ENCODE data around the gene BACH2. TPM values are rescaled to one million over a fixed set of nuclear protein-coding genes. Genes with fewer than 3 reads are reported as not detected.
A peak's percentile ranks its signal among the peaks of the same experiment; 100 is the strongest.

BACH2 gene
- total and polyA plus RNA-seq, 5 donors = 0.61 to 2.8 (median 1.5) TPM

DNA sequence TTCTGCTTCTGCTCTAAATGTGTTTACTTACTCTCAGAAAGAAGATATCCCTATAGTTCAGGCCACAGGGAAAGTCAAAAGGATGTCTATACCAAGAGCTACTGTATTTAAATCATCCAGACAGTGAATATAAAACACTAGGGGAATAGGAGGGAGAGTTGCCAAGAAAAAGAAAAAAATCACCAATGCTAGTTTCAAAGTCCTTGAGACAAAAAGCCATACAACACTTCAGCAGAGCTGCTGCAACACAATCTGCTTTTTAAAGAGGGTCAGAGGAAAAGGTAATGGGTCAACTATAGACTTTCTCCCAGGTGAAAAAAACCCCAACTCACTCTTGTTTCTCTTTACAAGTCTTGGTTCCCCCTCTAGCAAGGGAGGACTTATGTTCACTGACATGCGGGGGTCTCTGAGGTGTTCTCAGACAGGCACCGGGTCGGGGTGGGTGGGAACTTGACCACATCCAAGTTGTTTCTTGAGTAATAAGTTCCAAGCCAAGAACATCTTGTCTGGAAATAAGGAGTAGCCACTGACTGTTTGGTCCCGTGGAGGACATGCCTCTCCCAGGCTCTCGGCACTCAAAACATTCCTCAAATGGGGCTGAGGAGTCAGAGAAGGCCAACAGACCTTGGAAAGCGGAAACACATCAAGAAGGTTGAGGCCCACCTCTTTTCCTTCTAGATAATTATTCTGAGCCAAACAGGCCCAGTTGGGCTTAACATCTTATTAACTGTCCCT is 354.7 kb downstream of the BACH2 start:
- intact Hi-C loops (cut with DNase I) = loop anchor here (2.0 to 5.0 kb wide), 3 partner anchors 535 to 540 kb away; no protein-coding TSS in a partner anchor
- ATAC-seq = no peak
- H3K27ac ChIP-seq (ENCODE audit: low read length) = no peak overlapping the region

DNA sequence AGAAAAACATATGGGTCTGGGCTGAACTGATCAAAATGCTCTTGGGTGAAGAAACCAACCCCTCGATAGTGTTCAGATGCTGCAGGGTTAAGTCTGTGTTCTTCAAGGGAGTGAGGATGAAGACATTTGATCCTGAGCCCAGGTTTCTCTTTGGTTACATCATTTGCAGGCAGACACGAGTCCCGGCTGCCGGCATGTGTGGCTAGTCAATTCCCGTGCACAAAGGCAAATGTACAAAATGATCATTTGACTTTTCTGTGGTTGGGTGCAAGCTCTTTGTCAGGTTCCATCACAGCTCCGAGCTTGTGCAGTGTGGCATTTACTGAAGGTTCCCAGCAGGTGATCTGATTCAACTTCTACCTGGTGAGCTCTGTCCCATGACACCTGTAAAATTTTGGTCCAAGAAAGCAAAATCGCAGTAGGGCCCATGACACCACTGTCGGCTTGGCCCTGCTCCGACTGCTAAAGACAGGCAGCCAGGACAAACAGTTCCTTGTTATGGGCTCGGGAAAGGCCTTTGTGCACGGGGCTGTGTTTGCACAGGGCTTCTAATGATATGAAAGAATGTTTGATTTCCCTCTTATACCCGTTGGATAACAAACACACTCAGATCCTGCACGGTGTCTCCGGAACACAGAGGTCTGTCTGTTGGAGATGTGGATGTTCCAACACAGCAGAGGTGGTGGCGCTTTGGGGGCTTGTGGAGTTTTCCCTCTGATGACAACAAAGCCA is 355.4 kb downstream of the BACH2 start:
- Histone ChIP-seq H3K4me3 (ENCODE audit: low read length) (no peak overlapping the region), H3K4me1 (ENCODE audit: control insufficient read depth, insufficient read depth, low read length) (no peaks in the 10 kb centered on the region), H3K27me3 (ENCODE audit: control insufficient read depth, insufficient read depth) (no peaks in the 10 kb centered on the region), H3K9me3 (ENCODE audit: control insufficient read depth, low read length) (no peaks in the 10 kb centered on the region), H3K27ac (ENCODE audit: low read length) (no peak overlapping the region)
- DNase-seq (peak; percentile 32 to 84 (median 65)), ATAC-seq (peak; percentile 70 to 76)
- intact Hi-C loops (cut with DNase I) = loop anchor here in 3 of 4 donors (2.0 to 5.0 kb wide), 3 partner anchors 536 to 541 kb away; no protein-coding TSS in a partner anchor
- WGBS = 59% methylated on average over 15 of the region's 15 CpGs

More for the DNA sequence above, 354.7 kb downstream of the BACH2 start:
- no peaks in the 10 kb centered on the region for H3K27me3 ChIP-seq (ENCODE audit: control insufficient read depth, insufficient read depth)
- DNase-seq = no peak
- no peak overlapping the region for H3K4me3 ChIP-seq (ENCODE audit: low read length)
- H3K4me1 ChIP-seq (ENCODE audit: control insufficient read depth, insufficient read depth, low read length) = no peaks in the 10 kb centered on the region
- WGBS = 75% methylated on average over 6 of the region's 6 CpGs
- no peaks in the 10 kb centered on the region for H3K9me3 ChIP-seq (ENCODE audit: control insufficient read depth, low read length)

DNA sequence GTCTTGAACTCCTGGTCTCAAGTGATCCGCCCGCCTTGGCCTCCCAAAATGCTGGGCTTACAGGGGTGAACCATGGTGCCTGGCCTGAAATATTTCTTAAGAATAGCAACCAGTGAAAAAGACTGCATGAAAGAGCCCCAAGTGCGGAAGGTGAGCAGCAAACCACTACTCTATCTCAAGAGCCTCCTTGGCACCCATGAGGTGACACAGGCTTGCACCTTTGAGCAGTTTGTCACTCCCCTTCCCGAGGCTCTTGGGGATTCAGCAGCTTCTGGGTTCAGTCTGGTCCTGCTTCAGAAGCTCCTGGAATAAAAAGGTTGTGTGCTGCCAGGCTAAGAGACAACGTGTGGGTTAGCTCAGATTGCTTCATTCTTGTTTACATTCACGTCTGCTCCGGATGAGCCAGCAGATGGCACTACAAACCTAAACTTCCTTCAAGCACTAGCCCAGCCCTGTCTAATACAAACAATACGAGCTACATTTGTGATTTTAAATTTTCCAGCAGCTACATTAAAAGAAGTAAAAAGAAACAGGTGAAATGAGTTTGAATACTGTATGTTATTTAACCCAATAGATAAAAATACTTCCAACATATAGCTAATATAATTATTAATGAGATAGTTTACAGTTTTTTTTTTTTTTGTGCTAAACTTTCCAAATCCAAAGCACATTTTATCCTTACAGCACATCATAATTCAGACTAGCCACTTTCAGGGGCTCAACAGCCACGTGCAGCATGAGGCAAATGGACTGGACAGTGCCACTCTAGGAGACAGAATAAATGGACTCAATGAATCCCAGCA is 356.2 kb downstream of the BACH2 start:
- peak; percentile 92 to 94 for ATAC-seq
- H3K27me3 ChIP-seq (ENCODE audit: control insufficient read depth, insufficient read depth) = no peaks in the 10 kb centered on the region
- whole genome bisulfite sequencing = 36% methylated on average over 9 of the region's 9 CpGs
- H3K27ac ChIP-seq (ENCODE audit: low read length) = no peak overlapping the region
- intact Hi-C loops (cut with DNase I) = loop anchor here in 3 of 4 donors (2.0 to 5.0 kb wide), 3 partner anchors 537 to 542 kb away; no protein-coding TSS in a partner anchor
- H3K4me1 ChIP-seq (ENCODE audit: control insufficient read depth, insufficient read depth, low read length) = no peaks in the 10 kb centered on the region
- H3K9me3 ChIP-seq (ENCODE audit: control insufficient read depth, low read length) = no peaks in the 10 kb centered on the region
- peak in 2 of 3 donors; percentile 64 to 80 for DNase-seq
- no peak overlapping the region for H3K4me3 ChIP-seq (ENCODE audit: low read length)

DNA sequence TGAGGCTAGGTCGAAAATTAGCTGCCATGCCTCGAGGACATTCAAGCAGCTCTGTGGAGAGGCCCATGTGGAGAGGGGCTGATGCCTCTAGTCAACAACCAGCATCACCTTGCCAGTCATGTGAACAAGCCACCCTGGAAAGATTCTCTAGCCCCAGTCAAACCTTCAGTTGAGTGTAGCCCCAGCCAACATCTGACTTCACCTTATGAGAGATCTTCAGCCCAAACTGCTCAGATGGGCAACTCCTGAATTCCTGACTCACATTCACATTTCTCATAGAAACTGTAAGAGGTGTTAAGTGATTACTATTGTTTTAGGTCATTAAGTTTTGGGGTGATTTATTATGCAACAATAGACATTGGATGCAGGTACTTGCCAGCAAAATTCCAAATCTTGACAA is 357.5 kb downstream of the BACH2 start:
- H3K27ac ChIP-seq (ENCODE audit: low read length) = no peak overlapping the region
- ATAC-seq (no peak), DNase-seq (no peak)
- intact Hi-C loops (cut with DNase I) = no loop called here
- no peaks in the 10 kb centered on the region for H3K27me3 ChIP-seq (ENCODE audit: control insufficient read depth, insufficient read depth)
- H3K9me3 ChIP-seq (ENCODE audit: control insufficient read depth, low read length) = no peaks in the 10 kb centered on the region
- no peaks in the 10 kb centered on the region for H3K4me1 ChIP-seq (ENCODE audit: control insufficient read depth, insufficient read depth, low read length)
- no peak overlapping the region for H3K4me3 ChIP-seq (ENCODE audit: low read length)
- 92% methylated on average over 2 of the region's 2 CpGs for WGBS

DNA sequence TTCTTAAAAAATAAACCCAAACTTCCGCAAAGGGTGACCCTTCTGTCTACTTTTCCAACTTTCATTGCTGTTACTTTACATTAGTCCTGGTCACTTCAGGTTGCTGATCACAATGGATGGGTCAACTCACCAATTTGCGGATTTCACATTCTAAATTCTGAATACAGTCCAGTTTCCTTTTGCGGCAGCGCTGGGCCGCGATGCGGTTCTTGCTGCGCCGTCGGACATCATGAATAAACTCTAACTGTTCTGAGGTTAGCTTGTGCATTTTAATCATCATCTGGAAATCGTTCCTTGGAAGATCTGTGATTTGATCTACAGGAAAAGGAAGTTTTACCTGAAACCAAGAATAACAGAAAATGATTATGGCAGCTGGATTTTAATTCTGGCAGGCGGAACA is 358.6 kb downstream of the BACH2 start:
- 92% methylated on average over 12 of the region's 12 CpGs for WGBS
- DNase-seq = no peak
- Histone ChIP-seq H3K27ac (ENCODE audit: low read length) (no peak overlapping the region), H3K27me3 (ENCODE audit: control insufficient read depth, insufficient read depth) (no peaks in the 10 kb centered on the region), H3K4me3 (ENCODE audit: low read length) (no peak overlapping the region), H3K9me3 (ENCODE audit: control insufficient read depth, low read length) (no peaks in the 10 kb centered on the region), H3K4me1 (ENCODE audit: control insufficient read depth, insufficient read depth, low read length) (no peaks in the 10 kb centered on the region)
- intact Hi-C loops (cut with DNase I) = no loop called here
- ATAC-seq = no peak

DNA sequence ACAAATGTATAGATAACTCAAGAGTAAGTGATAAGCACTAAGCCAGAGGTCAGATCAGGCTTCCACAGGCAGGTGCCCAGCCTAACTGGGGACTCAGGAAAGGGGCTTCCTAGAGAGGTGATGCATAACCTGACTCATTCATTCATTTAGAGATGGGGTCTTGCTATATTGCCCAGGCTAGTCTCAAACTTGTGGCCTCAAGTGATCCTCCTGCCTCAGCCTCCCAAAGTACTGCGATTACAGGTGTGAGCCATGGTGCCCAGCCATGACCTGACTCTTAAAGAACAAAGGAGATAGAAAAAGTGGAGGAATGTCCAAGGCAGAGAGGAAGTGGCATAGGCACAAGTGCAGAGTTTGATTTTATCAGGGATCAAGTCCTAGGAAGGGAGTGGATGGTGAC is 360.5 kb downstream of the BACH2 start:
- Histone ChIP-seq H3K4me1 (ENCODE audit: control insufficient read depth, insufficient read depth, low read length) (no peaks in the 10 kb centered on the region), H3K9me3 (ENCODE audit: control insufficient read depth, low read length) (no peaks in the 10 kb centered on the region), H3K4me3 (ENCODE audit: low read length) (no peak overlapping the region), H3K27me3 (ENCODE audit: control insufficient read depth, insufficient read depth) (no peaks in the 10 kb centered on the region), H3K27ac (ENCODE audit: low read length) (no peak overlapping the region)
- DNase-seq (no peak), ATAC-seq (no peak)
- intact Hi-C loops (cut with DNase I) = no loop called here
- 100% methylated on average over 1 of the region's 1 CpG for WGBS

DNA sequence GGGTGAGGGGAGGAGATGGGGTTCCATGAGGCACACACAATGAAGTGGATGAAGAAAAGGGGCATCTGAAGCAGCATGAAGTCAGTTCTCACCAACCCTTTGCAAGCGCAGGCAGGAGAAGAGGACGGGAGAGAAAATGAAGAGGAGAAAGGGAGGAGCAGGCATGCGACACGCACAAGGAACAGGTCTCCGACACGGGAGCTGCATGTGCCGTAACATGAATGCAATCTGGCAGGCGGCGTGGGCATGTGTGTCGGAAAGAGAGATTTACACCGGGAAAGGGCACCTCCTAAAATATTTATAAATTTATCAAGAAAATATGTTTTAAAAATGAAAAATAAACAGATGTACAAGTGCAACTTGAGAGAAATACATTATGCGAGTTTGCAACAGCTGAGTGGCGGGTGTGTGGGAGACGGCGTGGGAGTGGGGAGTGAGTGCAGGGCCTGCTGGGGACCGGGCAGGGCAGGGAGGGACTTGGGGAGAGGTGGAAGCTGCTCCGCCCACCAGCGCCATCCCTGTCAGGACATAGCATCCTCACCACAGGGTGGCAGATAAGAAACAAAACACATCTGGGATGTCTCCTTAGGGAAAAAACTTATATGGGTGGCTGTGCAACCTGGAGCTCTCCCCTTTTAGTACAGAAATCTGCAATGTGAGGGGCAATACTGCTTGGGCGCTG is 361.8 kb downstream of the BACH2 start:
- no peaks in the 10 kb centered on the region for H3K27me3 ChIP-seq (ENCODE audit: control insufficient read depth, insufficient read depth)
- no peak overlapping the region for H3K27ac ChIP-seq (ENCODE audit: low read length)
- no peak for ATAC-seq
- no peaks in the 10 kb centered on the region for H3K4me1 ChIP-seq (ENCODE audit: control insufficient read depth, insufficient read depth, low read length)
- no peak overlapping the region for H3K4me3 ChIP-seq (ENCODE audit: low read length)
- no peaks in the 10 kb centered on the region for H3K9me3 ChIP-seq (ENCODE audit: control insufficient read depth, low read length)
- intact Hi-C loops (cut with DNase I) = no loop called here
- DNase-seq = no peak
- WGBS = 92% methylated on average over 19 of the region's 19 CpGs

DNA sequence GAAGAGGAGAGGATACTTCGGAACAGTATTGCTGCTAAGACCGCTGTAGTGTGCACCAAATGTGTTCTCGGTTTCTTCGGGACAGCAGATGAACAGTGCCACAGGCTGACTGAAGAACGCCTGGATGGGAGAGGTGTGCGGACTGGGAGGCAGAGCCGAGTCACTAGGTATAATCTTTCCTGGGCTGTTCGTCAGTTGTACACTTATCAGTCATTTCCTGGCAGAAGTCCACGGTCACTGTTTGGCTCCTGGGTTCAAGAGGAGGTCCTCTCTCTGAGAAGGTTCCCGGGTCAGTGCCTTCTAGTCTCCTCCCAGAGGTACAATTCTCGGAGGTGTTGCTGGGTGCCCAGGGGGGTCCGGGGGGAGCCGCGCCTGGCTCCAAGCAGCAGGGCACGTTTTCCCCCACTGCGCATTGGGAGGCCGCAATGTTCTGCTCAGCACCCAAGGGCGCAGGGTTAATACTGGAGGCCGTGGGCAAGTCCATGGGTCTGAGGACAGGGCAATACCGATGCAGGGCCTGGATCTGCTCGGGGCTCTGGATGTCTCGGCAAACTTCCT is 364.3 kb downstream of the BACH2 start:
- ATAC-seq = no peak
- no peak overlapping the region for H3K4me3 ChIP-seq (ENCODE audit: low read length)
- H3K27ac ChIP-seq (ENCODE audit: low read length) = no peak overlapping the region
- no peaks in the 10 kb centered on the region for H3K4me1 ChIP-seq (ENCODE audit: control insufficient read depth, insufficient read depth, low read length)
- DNase-seq = no peak
- no peaks in the 10 kb centered on the region for H3K27me3 ChIP-seq (ENCODE audit: control insufficient read depth, insufficient read depth)
- WGBS = 88% methylated on average over 22 of the region's 22 CpGs
- H3K9me3 ChIP-seq (ENCODE audit: control insufficient read depth, low read length) = no peaks in the 10 kb centered on the region
- intact Hi-C loops (cut with DNase I) = no loop called here

DNA sequence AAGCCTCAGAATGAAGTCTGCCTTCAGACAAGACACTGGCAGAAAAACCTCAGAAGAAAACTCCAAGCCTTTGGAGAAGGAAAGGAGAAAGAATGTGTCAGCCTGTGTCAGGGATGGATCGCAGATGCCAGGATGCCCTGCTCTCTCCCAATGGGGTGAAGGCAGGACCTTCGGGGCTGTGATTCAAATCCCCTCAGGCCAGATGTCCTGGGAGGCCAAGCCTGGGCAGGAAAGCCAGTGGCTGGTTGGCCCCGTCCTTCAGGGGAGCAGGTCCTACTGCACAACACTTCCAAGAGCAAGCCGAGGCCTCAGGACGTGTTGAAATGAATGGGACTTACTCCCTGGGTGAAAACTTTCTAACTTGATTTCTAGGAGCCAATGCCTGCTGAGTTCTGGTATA is 365.9 kb downstream of the BACH2 start:
- H3K4me3 ChIP-seq (ENCODE audit: low read length) = no peak overlapping the region
- 79% methylated on average over 5 of the region's 5 CpGs for WGBS
- no peak overlapping the region for H3K27ac ChIP-seq (ENCODE audit: low read length)
- DNase-seq = no peak
- no peak for ATAC-seq
- no peaks in the 10 kb centered on the region for H3K9me3 ChIP-seq (ENCODE audit: control insufficient read depth, low read length)
- no peaks in the 10 kb centered on the region for H3K27me3 ChIP-seq (ENCODE audit: control insufficient read depth, insufficient read depth)
- H3K4me1 ChIP-seq (ENCODE audit: control insufficient read depth, insufficient read depth, low read length) = no peaks in the 10 kb centered on the region
- intact Hi-C loops (cut with DNase I) = no loop called here

DNA sequence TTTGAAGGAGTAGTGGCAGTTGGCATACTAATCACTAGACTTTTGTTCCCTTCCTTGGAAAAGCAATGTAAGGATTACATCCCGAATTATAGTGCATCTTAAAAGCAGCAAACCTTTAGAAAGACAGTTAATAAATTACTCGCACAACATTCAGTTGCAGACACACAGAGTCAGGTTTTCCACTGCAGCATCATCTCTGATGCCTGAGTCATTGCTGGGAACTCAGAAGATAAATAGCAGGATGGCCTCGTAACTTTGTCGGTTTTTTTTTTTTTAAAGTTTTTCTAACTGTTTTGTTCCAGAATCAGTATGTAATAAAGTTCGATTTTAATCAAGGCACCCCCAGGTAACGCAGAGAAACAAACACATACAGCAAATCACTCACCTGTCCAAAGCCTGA is 368.0 kb downstream of the BACH2 start:
- intact Hi-C loops (cut with DNase I) = no loop called here
- H3K27me3 ChIP-seq (ENCODE audit: control insufficient read depth, insufficient read depth) = no peaks in the 10 kb centered on the region
- H3K9me3 ChIP-seq (ENCODE audit: control insufficient read depth, low read length) = no peaks in the 10 kb centered on the region
- H3K4me3 ChIP-seq (ENCODE audit: low read length) = no peak overlapping the region
- H3K4me1 ChIP-seq (ENCODE audit: control insufficient read depth, insufficient read depth, low read length) = no peaks in the 10 kb centered on the region
- H3K27ac ChIP-seq (ENCODE audit: low read length) = no peak overlapping the region
- ATAC-seq = no peak
- WGBS = 92% methylated on average over 6 of the region's 6 CpGs
- DNase-seq = no peak

Data from right cardiac atrium (tissue), 5 donors.